Measurements from ENCODE around the gene EMC10.

GRCh38 chr19:50508843-50509190 is 32.5 kb downstream of the EMC10 start:
- TF ChIP-seq CTCF (IDR thresholded peaks at IDR 0.05) (no peak), POLR2A (IDR thresholded peaks at IDR 0.05) (no peak)

All from adrenal gland (tissue), 5 donors.